Measurements from ENCODE around the gene COX15. TPM values are rescaled to one million over a fixed set of nuclear protein-coding genes. Genes with fewer than 3 reads are reported as not detected.

The COX15 gene
- total RNA-seq, 4 donors from 2014 or later, result 30.3 to 63.9 (median 41.0) TPM

GRCh38 chr10:99765672-99766301 is 33.9 kb upstream of the COX15 start:
- Histone ChIP-seq H3K9me3 (no peaks in the 10 kb centered on the region), H3K36me3 (no peaks in the 10 kb centered on the region), H3K4me1 (no peaks in the 10 kb centered on the region), H3K27ac (no peak overlapping the region), H3K27me3 (no peaks in the 10 kb centered on the region), H3K4me3 (replicated peaks in 1 of 3) (no peak overlapping the region)
- no peak for DNase-seq
- intact Hi-C loops (cut with DNase I), result no loop called here
- no peak for TF ChIP-seq CTCF (IDR thresholded peaks at IDR 0.05)
- 82 to 83% methylated on average over 4 of the region's 4 CpGs for WGBS, 2 donors

GRCh38 chr10:99761365-99761764 is 29.4 kb upstream of the COX15 start:
- intact Hi-C loops (cut with DNase I), result no loop called here
- Histone ChIP-seq H3K27me3 (no peaks in the 10 kb centered on the region), H3K9me3 (no peaks in the 10 kb centered on the region), H3K4me3 (replicated peaks in 1 of 3) (no peak overlapping the region), H3K36me3 (peaks cover 15 to 20% of the 10 kb centered on the region in 2 donors), H3K27ac (no peak overlapping the region), H3K4me1 (no peaks in the 10 kb centered on the region)
- no peak for TF ChIP-seq POLR2A (IDR thresholded peaks at IDR 0.05)
- TF ChIP-seq CTCF (IDR thresholded peaks at IDR 0.05), result no peak
- DNase-seq, result no peak

GRCh38 chr10:99760321-99760720 is 28.4 kb upstream of the COX15 start:
- H3K27me3 ChIP-seq, result no peaks in the 10 kb centered on the region
- intact Hi-C loops (cut with DNase I), result no loop called here
- TF ChIP-seq CTCF (IDR thresholded peaks at IDR 0.05) (no peak), POLR2A (IDR thresholded peaks at IDR 0.05) (no peak)
- DNase-seq, result no peak
- H3K4me1 ChIP-seq, result no peaks in the 10 kb centered on the region
- H3K36me3 ChIP-seq, result peaks cover 25 to 28% of the 10 kb centered on the region in 2 donors
- no peaks in the 10 kb centered on the region for H3K9me3 ChIP-seq
- 100% methylated on average over 1 of the region's 1 CpG; no CpG with 5 or more reads in 1 of the 2 donors for whole genome bisulfite sequencing, 2 donors
- no peak overlapping the region for H3K4me3 ChIP-seq (replicated peaks in 1 of 3)
- H3K27ac ChIP-seq, result no peak overlapping the region

- intact Hi-C loops (cut with DNase I), result no loop called here
- peaks cover 32 to 33% of the 10 kb centered on the region in 2 donors for H3K36me3 ChIP-seq
- no peak overlapping the region for H3K27ac ChIP-seq
- 90 to 93% methylated on average over 2 of the region's 2 CpGs for WGBS, 2 donors
- no peak overlapping the region for H3K4me3 ChIP-seq (replicated peaks in 1 of 3)
- H3K9me3 ChIP-seq, result no peaks in the 10 kb centered on the region
- TF ChIP-seq POLR2A (IDR thresholded peaks at IDR 0.05), result no peak
- no peak for TF ChIP-seq CTCF (IDR thresholded peaks at IDR 0.05)
- DNase-seq, result no peak
- H3K4me1 ChIP-seq, result no peaks in the 10 kb centered on the region
- H3K27me3 ChIP-seq, result no peaks in the 10 kb centered on the region
Observed at GRCh38 chr10:99758211-99758891, 26.4 kb upstream of the COX15 start.

GRCh38 chr10:99756159-99756558 is 24.2 kb upstream of the COX15 start:
- DNase-seq, result no peak
- intact Hi-C loops (cut with DNase I), result no loop called here
- TF ChIP-seq POLR2A (IDR thresholded peaks at IDR 0.05), result no peak
- TF ChIP-seq CTCF (IDR thresholded peaks at IDR 0.05), result no peak
- H3K36me3 ChIP-seq, result peaks cover 39 to 53% of the 10 kb centered on the region in 2 donors
- no peak overlapping the region for H3K4me3 ChIP-seq (replicated peaks in 1 of 3)
- 100% methylated on average over 1 of the region's 1 CpG for WGBS, 2 donors
- H3K4me1 ChIP-seq, result no peaks in the 10 kb centered on the region
- H3K27me3 ChIP-seq, result no peaks in the 10 kb centered on the region
- H3K27ac ChIP-seq, result no peak overlapping the region
- H3K9me3 ChIP-seq, result no peaks in the 10 kb centered on the region

All from thyroid gland (tissue), 4 donors.